Neural progenitor cell (in vitro differentiated cells): ENCODE data around the gene RCL1.

Experiments
- EZH2 ChIP-seq: fragments of 200-600 bp; sonication (generic); IDR thresholded peaks from 2 replicates; pipeline ENCODE4 v1.6.1; 2017; ENCODE audit warnings: antibody characterized with exemption, mild to moderate bottlenecking, moderate library complexity
- TF ChIP-seq, protein P1 (sequence below): fragments of 200-600 bp; sonication (generic); IDR thresholded peaks from 2 replicates; pipeline ENCODE4 v1.5.1; 2017; ENCODE audit warnings: antibody characterized with exemption, mild to moderate bottlenecking

DNA sequence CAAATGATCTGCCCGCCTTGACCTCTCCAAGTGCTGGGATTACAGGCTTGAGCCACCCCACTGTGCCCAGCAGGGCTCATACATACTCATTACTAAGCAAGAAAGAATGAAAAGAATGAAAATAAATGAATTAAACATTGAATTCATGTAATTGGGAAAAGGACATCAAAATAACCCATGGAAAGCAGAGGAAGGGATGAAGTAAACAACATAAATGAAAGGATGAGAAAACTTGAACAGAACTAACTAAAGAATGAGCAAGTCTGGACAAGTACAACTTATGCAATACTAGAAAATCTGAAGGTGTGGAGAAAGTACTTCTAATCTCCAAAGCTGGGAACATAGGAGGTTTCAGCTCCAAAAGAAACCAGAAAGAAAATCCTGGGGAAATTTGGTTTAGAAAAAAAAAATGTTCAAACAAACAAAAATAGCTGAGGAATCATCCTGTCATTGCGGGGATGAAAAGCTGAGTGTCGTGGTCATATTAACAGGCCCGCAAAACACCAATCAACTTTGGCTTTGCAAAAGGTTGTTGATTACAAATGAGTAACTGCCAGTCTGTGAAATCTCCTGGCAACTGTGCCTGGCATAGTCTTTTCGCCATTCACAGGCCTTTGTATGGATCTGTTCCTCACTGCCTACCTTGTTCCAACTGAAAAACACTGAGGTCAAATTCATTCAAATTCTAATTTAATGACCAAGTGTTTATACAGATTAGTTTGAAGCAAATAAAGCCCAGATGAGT lies 49.4 kb upstream of the RCL1 start:
- TF ChIP-seq, protein P1, sequence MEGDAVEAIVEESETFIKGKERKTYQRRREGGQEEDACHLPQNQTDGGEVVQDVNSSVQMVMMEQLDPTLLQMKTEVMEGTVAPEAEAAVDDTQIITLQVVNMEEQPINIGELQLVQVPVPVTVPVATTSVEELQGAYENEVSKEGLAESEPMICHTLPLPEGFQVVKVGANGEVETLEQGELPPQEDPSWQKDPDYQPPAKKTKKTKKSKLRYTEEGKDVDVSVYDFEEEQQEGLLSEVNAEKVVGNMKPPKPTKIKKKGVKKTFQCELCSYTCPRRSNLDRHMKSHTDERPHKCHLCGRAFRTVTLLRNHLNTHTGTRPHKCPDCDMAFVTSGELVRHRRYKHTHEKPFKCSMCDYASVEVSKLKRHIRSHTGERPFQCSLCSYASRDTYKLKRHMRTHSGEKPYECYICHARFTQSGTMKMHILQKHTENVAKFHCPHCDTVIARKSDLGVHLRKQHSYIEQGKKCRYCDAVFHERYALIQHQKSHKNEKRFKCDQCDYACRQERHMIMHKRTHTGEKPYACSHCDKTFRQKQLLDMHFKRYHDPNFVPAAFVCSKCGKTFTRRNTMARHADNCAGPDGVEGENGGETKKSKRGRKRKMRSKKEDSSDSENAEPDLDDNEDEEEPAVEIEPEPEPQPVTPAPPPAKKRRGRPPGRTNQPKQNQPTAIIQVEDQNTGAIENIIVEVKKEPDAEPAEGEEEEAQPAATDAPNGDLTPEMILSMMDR: no peak
- no peak for TF ChIP-seq EZH2
